Nephron (organoid): ENCODE data around the gene NAT14.

Experiments
- H3K27ac Mint-ChIP-seq, 3 experiments: 2 replicates each; pipeline ENCODE4 v1.8.0; 2020; ENCODE audit warnings: mixed read lengths in 3 of 3, mild to moderate bottlenecking in 2 of 3, moderate library complexity in 1 of 3
- H3K27me3 Mint-ChIP-seq: 2 replicates; pipeline ENCODE4 v1.8.0; 2021; ENCODE audit warnings: low read depth, mild to moderate bottlenecking, moderate library complexity, mixed read lengths
- H3K36me3 Mint-ChIP-seq: 2 replicates; pipeline ENCODE4 v1.8.0; 2020; ENCODE audit warnings: low read depth, mixed read lengths
- H3K4me1 Mint-ChIP-seq: 2 replicates; pipeline ENCODE4 v1.8.0; 2020; ENCODE audit warnings: mixed read lengths
- H3K4me3 Mint-ChIP-seq, 3 experiments: 2 replicates each; pipeline ENCODE4 v1.8.0; 2020; ENCODE audit warnings: mild to moderate bottlenecking in 3 of 3, mixed read lengths in 3 of 3, moderate library complexity in 2 of 3
- H3K9me3 Mint-ChIP-seq: 2 replicates; pipeline ENCODE4 v1.8.0; 2020; ENCODE audit warnings: mixed read lengths
- CTCF ChIP-seq, 3 experiments: fragments of 200-600 bp; sonication (generic); IDR thresholded peaks; one replicate each; pipeline ENCODE4 v1.5.0; 2021; ENCODE audit warnings: antibody characterized with exemption in 3 of 3; ENCODE audit not compliant: unreplicated experiment in 3 of 3

NAT14 gene

DNA sequence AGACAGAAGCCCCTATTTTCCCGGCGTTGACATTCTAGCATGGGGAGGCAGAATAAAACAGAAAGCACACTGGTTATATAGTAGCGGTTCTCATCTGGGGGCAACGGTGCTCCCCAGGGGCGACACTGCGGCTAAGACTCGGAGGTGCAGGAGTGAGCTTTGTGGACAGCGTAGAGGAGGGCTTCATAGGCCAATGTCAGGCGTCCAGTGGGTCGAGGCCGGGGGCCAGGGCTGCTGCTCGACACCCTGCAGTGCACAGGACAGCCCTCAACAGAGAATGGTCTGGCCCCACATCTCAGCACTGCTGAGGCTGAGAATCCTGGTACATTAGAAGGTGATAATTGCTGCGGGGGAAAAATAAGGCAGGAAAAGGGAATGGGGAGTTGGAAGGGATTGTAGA is 7.1 kb upstream of the NAT14 start:
- Mint-ChIP-seq H3K36me3 (peaks cover 5% of the 10 kb centered on the region), H3K4me1 (peaks cover 41% of the 10 kb centered on the region), H3K27me3 (peaks cover 8% of the 10 kb centered on the region), H3K4me3 (peak overlapping the region; percentile 73 to 96 (median 92)), H3K27ac (peak overlapping the region; percentile 80 to 99 (median 81)), H3K9me3 (no peaks in the 10 kb centered on the region)
- no peak for TF ChIP-seq CTCF (IDR thresholded peaks at IDR 0.05; ENCODE audit: unreplicated experiment in 3 of 3)

DNA sequence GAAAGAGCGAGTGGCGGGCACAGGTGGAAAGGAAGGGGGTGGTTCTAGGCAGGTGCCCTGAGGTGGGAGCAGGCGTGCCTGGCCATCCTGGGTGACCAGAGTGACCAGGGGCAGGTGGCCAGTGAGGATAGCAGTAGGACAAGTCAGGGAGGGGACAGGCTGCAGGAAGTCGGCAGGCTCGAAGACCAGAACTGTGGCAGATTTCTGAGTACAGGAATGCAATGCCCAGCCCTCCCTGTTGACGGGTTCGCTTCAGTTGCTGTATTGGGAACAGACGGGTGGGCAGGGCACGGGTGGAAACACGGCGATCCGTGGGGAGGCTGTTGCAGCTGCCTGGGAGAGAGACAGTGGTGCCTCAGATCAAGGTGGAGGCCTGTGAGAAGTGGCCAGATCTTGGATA is 6.6 kb upstream of the NAT14 start:
- H3K9me3 Mint-ChIP-seq, result no peaks in the 10 kb centered on the region
- peaks cover 4% of the 10 kb centered on the region for H3K27me3 Mint-ChIP-seq
- peak overlapping the region; percentile 80 to 99 (median 81) for H3K27ac Mint-ChIP-seq
- TF ChIP-seq CTCF (IDR thresholded peaks at IDR 0.05; ENCODE audit: unreplicated experiment in 3 of 3), result no peak
- peaks cover 38% of the 10 kb centered on the region for H3K4me1 Mint-ChIP-seq
- H3K36me3 Mint-ChIP-seq, result peaks cover 5% of the 10 kb centered on the region
- H3K4me3 Mint-ChIP-seq, result peak overlapping the region; percentile 73 to 96 (median 92)

DNA sequence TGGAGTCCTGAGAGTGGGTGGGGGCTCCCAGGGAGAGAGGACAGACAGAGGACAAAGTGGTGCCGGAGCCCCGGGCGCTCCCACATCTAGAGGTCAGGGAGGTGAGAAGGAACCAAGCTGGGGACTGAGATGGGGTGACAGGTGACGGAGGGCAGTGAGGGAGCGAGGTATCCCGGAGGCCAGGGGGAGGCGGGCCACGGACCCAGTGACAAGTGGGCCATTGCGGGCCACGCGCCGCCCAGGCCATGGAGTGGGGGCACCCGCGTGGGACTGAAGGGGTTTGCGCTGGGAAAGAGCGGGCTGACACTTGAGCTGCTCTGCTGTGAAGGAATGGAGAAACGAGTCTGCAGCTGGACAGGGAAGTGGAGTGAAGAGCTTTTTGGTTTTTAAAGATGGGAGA is 5.9 kb upstream of the NAT14 start:
- no peak for TF ChIP-seq CTCF (IDR thresholded peaks at IDR 0.05; ENCODE audit: unreplicated experiment in 3 of 3)
- peaks cover 5% of the 10 kb centered on the region for H3K36me3 Mint-ChIP-seq
- peaks cover 38% of the 10 kb centered on the region for H3K4me1 Mint-ChIP-seq
- H3K4me3 Mint-ChIP-seq, result peak overlapping the region; percentile 73 to 96 (median 92)
- peaks cover 4% of the 10 kb centered on the region for H3K27me3 Mint-ChIP-seq
- H3K9me3 Mint-ChIP-seq, result no peaks in the 10 kb centered on the region
- peak overlapping the region; percentile 80 to 99 (median 81) for H3K27ac Mint-ChIP-seq

DNA sequence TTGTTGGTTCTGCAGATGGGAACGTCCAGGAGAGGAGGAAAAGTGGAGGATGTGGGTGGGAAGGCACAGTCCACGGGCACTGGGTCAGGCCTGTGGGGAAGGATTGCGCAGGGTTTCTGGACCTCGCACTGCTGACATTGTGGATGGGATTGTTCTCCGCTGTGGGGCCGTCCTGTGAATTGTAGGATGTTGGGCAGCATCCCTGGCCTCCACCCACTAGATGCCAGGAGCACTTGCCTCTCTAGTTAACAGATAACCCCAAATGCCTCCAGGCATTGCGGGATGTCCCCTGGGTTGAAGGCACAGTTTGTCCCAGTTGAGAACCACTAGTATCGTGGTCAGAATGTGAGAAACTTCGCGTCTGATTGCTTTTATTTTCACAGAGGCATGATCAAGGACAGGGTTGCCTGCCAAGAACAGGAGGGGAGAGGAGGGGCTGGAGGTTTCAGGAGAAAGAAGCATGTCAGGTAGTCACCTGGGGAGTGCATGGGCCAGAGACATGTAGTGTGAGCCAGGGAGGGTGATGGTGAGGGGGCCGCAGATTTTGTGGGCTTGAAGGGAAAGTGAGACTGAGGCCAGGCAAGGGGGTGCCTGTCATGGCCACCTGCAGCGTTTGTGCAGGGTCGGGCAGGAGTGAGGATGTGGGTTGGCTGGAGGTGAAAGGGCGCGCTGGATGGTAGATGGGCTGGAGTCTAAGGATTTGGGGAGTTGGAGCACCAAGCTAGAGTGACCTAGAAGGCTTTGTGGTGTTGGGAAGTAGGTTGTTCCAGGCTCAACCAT is 5.3 kb upstream of the NAT14 start:
- Mint-ChIP-seq H3K9me3 (no peaks in the 10 kb centered on the region), H3K4me1 (peaks cover 38% of the 10 kb centered on the region), H3K27me3 (peaks cover 4% of the 10 kb centered on the region), H3K36me3 (peaks cover 5% of the 10 kb centered on the region), H3K4me3 (peak overlapping the region; percentile 59 to 92 (median 73)), H3K27ac (peak overlapping the region; percentile 80 to 99 (median 81))
- TF ChIP-seq CTCF (IDR thresholded peaks at IDR 0.05; ENCODE audit: unreplicated experiment in 3 of 3), result no peak

- H3K27ac Mint-ChIP-seq, result no peak overlapping the region
- peaks cover 41% of the 10 kb centered on the region for H3K4me1 Mint-ChIP-seq
- peaks cover 5% of the 10 kb centered on the region for H3K36me3 Mint-ChIP-seq
- no peak for TF ChIP-seq CTCF (IDR thresholded peaks at IDR 0.05; ENCODE audit: unreplicated experiment in 3 of 3)
- H3K27me3 Mint-ChIP-seq, result peaks cover 4% of the 10 kb centered on the region
- H3K9me3 Mint-ChIP-seq, result no peaks in the 10 kb centered on the region
- H3K4me3 Mint-ChIP-seq, result no peak overlapping the region
These were observed 3.7 kb upstream of the NAT14 start for GRCh38 chr19:55481148-55481793.
